SK-N-MC (cell line): ENCODE measurements around the gene SNPH.
"Not testable (repeated sequence)": the region's sequence is repeated elsewhere in the genome, so short reads cannot be mapped to it uniquely, and the experiment has no call there.

ENCODE experiments used
- DNase-seq: peaks from one replicate; pipeline ENCODE4 v3.0.0-alpha.2; 2011; ENCODE audit warnings: low read depth, low spot score
- H3K27ac ChIP-seq: fragments of 200-600 bp; sonication (generic); 2 replicates; pipeline ENCODE4 v1.5.1; 2016; ENCODE audit warnings: mixed run types
- H3K36me3 ChIP-seq: fragments of 200-600 bp; sonication (generic); 2 replicates; pipeline ENCODE4 v1.6.1; 2017; ENCODE audit warnings: antibody characterized with exemption, low read length, mixed read lengths; ENCODE audit not compliant: insufficient read depth
- H3K4me3 ChIP-seq: fragments of 200-600 bp; sonication (generic); 2 replicates; pipeline ENCODE4 v1.5.1; 2016
- H3K9ac ChIP-seq: fragments of 200-600 bp; sonication (generic); 2 replicates; pipeline ENCODE4 v1.8.0; 2017; ENCODE audit warnings: mixed run types, mixed read lengths; ENCODE audit not compliant: insufficient read length
- H3K9me3 ChIP-seq: fragments of 200-600 bp; sonication (generic); 2 replicates; pipeline ENCODE4 v1.6.1; 2017; ENCODE audit warnings: low read depth, mild to moderate bottlenecking, antibody characterized with exemption, low read length, moderate library complexity, mixed read lengths
- EZH2 ChIP-seq: fragments of 200-600 bp; sonication (generic); IDR thresholded peaks from one replicate; pipeline ENCODE4 v1.6.1; 2017; ENCODE audit warnings: antibody characterized with exemption
- FOXP2 ChIP-seq: optimal IDR thresholded peaks from 2 replicates; pipeline ENCODE3; 2011; ENCODE audit warnings: mild to moderate bottlenecking, moderate library complexity; ENCODE audit not compliant: insufficient read depth; ENCODE audit errors: extremely low read length, control extremely low read depth
- POLR2AphosphoS5 ChIP-seq: IDR thresholded peaks from 2 replicates; pipeline ENCODE4 v1.6.1; 2012; ENCODE audit warnings: mild to moderate bottlenecking, low read depth, low read length, borderline replicate concordance

Gene SNPH

GRCh38 chr20:1337441-1337840, 71.3 kb downstream of the SNPH start:
- Histone ChIP-seq H3K4me3 (no peak overlapping the region), H3K36me3 (peaks cover 5% of the 10 kb centered on the region; the same call in 1 of the 2 replicates), H3K9ac (no peak overlapping the region), H3K9me3 (no peaks in the 10 kb centered on the region), H3K27ac (no peak overlapping the region)
- TF ChIP-seq FOXP2 (no peak), EZH2 (no peak)
- no peak for DNase-seq

- Histone ChIP-seq H3K27ac (no peak overlapping the region), H3K4me3 (no peak overlapping the region), H3K9me3 (no peaks in the 10 kb centered on the region), H3K36me3 (no peaks in the 10 kb centered on the region; the same call in 1 of the 2 replicates), H3K9ac (no peak overlapping the region)
- TF ChIP-seq POLR2AphosphoS5 (no peak), FOXP2 (no peak), EZH2 (no peak)
- DNase-seq = no peak
Measured at GRCh38 chr20:1338096-1338495, 72.0 kb downstream of the SNPH start.

GRCh38 chr20:1338801-1339200, 72.7 kb downstream of the SNPH start:
- no peaks in the 10 kb centered on the region for H3K9me3 ChIP-seq
- H3K9ac ChIP-seq = no peak overlapping the region
- H3K36me3 ChIP-seq = no peaks in the 10 kb centered on the region; the same call in 1 of the 2 replicates
- TF ChIP-seq POLR2AphosphoS5 = no peak
- TF ChIP-seq EZH2 = no peak
- TF ChIP-seq FOXP2 = no peak
- no peak overlapping the region for H3K4me3 ChIP-seq
- DNase-seq = no peak
- H3K27ac ChIP-seq = no peak overlapping the region

GRCh38 chr20:1341561-1342265, 75.6 kb downstream of the SNPH start:
- Histone ChIP-seq H3K9me3 (no peaks in the 10 kb centered on the region), H3K4me3 (no peak overlapping the region), H3K27ac (no peak overlapping the region), H3K9ac (no peak overlapping the region), H3K36me3 (no peaks in the 10 kb centered on the region)
- DNase-seq = no peak
- no peak for TF ChIP-seq EZH2
- no peak for TF ChIP-seq FOXP2
- TF ChIP-seq POLR2AphosphoS5 = no peak

- H3K9me3 ChIP-seq, H3K9ac ChIP-seq, H3K27ac ChIP-seq, DNase-seq, H3K4me3 ChIP-seq, H3K36me3 ChIP-seq: not testable (repeated sequence)
Measured at GRCh38 chr20:1343446-1344124, 77.5 kb downstream of the SNPH start.

DNA sequence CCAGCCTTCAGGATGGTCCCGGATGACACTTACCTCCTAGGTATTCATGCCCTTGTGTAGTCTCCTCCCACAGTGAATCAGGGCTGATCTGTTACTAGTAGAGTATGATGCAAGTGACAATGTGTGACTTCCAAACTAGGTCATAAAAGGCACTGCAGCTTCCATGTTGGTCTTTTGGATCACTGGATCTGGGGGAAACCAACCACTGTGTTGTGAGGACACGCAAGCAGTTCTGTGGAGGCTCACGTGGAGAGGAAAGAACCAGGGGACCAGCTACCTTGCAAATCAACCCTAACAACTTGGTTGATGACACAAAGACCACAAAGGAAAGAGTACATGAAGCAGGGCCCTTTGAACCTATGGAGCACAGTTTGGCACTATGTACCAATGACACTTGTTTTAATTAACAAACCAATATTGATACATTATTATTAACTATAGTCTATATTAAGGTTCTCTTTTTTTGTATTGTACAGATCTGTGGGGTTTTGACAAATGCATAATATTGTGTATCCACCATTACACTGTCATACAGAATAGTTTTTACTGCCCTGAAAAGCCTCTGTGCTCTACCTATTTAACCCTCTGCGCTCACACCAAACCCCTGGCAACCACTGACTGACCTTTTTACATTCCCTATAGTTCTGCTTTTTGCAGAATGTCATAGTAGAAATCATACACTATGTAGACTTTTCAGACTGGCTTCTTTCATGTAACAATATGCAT, 79.1 kb downstream of the SNPH start:
- TF ChIP-seq POLR2AphosphoS5 = no peak
- no peak for TF ChIP-seq FOXP2
- no peak for TF ChIP-seq EZH2
- H3K4me3 ChIP-seq = no peak overlapping the region
- no peak for DNase-seq
- H3K36me3 ChIP-seq = no peaks in the 10 kb centered on the region
- no peak overlapping the region for H3K9ac ChIP-seq
- H3K9me3 ChIP-seq = 0 out of 2 replicates have a peak, but pooled peaks cover 3% of the 10 kb centered on the region
- H3K27ac ChIP-seq = no peak overlapping the region

- TF ChIP-seq EZH2 = no peak
- no peak for TF ChIP-seq FOXP2
- no peak for TF ChIP-seq POLR2AphosphoS5
- Histone ChIP-seq H3K9ac (no peak overlapping the region), H3K27ac (no peak overlapping the region), H3K36me3 (no peaks in the 10 kb centered on the region), H3K4me3 (no peak overlapping the region), H3K9me3 (0 out of 2 replicates have a peak, but pooled peaks cover 3% of the 10 kb centered on the region)
- DNase-seq = no peak
Measured at GRCh38 chr20:1345756-1346093, 79.6 kb downstream of the SNPH start.

DNA sequence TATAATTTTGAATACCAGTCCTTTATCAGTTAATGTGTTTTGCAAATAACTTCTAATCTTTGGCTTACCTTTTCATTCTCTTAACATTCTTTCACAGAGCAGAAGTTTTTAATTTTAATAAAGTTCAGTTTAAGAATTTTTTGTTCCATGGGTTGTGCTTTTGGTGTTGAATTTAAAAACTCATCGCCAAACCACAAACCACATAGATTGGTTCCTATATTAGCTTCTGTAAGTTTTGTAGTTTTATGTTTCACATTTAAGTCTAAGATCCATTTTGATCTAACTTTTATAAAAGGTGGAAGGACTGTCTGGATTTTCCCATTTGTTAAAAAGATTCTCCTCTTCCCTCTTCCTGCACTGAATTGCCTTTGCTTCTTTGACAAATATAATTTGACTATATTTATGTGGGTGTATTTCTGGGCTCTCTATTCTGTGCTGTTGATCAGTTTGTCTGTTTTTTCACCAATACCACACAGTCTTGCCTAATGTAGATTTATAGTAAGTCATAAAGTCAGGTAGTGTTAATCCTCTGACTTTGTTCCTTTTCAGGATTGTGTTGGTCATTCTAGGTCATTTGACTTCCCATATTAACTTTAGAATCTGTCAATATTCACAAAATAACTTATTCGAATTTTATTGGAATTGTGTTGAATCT, 80.3 kb downstream of the SNPH start:
- TF ChIP-seq FOXP2 = no peak
- H3K9me3 ChIP-seq = 0 out of 2 replicates have a peak, but pooled peaks cover 3% of the 10 kb centered on the region
- H3K9ac ChIP-seq = no peak overlapping the region
- no peak overlapping the region for H3K4me3 ChIP-seq
- DNase-seq = no peak
- H3K36me3 ChIP-seq = no peaks in the 10 kb centered on the region
- H3K27ac ChIP-seq = no peak overlapping the region
